GM21825 (cell line): ENCODE results near the gene ALG14.
"Not testable (repeated sequence)": the region's sequence is repeated elsewhere in the genome, so short reads cannot be mapped to it uniquely, and the experiment has no call there.

Experiments used
- ATAC-seq: cut with Tn5 transposase; IDR thresholded peaks from one replicate; pipeline ENCODE4 v1.9.1; 2021; ENCODE audit warnings: mild to moderate bottlenecking, moderate library complexity; ENCODE audit not compliant: unreplicated experiment

Gene ALG14

DNA sequence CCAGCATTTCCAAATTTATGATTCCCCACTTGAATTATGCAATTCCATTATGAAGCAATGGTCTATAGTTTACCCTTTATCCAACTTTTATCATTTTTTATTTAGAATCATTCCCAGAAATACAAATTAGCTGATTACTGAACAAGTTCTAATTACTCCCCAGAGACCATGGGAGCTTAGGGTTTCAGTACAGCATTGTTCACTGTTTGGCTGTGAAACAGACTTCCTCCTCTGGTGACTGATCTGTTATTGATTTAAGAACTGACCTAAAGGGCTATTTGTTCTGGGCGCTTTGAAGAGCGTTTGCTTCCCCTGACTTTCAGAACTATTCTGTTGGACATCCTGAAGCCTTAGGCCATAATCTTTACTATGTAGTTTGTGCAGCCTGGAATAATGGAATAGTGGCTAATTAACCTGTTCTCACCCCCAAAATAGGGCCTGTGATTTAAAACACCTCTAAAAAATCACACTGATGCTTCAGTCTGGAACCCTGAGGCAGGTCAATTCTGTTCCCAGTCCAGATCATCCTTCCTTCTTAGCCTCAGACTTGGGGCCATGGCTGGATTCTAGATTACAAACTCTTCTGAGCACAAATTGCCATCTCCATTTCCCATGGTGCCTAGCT is 58.7 kb downstream of the ALG14 start:
- ATAC-seq = no peak

DNA sequence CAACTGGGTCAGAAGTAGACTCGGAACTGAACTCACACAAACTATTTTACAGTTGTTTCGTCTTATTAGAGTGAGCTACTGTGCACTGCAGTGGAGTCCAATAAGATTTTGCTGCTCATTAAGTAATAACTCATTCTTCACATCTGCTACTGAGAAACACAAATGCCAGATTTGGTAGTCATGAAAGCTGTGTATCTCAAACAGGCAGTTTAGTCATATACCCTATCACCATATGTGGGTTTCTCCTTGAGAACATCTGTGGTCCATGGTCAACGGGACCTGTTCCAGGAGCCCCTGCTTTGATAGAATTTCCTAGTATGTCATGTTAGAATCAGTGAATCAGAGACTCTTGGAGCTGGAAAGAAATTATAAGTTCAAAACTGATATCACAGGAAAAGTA is 60.4 kb downstream of the ALG14 start:
- no peak for ATAC-seq

DNA sequence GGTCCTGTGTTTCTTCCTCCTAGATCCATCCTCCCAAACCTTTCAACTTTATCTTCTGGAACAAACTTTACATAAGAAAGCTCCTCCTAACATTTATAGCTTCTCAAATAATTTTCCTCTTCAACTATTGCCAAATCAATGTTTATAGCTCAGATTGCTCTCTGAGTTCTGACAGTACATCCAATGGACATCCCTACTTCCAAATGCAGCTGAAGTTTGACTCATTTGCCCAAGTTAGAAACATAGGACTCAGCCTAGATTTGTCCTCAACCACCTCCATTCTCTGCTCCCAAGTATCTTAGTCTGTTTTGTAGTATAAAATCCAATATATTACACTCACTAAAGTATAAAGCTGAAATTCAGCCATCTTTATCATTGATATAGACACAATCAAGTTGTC is 62.6 kb downstream of the ALG14 start:
- no peak for ATAC-seq

DNA sequence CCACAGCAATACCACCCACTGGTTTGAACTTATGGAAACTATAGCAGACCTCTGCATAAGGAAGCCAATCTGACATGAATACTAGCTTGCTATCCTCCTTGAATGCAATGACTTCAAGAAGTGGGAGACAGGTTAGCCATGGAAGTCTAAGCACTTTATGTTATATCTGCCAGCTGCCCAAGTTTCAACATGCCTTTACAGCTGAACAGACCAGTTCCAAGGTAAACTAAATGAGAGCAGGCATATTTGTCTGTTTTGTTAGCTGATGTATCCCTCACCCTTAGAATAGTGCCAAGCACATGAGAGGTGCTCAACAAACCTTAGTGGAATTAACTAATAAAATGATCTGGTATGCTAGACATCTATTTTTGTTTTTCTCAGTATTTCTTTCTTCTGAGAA is 65.1 kb downstream of the ALG14 start:
- no peak for ATAC-seq

DNA sequence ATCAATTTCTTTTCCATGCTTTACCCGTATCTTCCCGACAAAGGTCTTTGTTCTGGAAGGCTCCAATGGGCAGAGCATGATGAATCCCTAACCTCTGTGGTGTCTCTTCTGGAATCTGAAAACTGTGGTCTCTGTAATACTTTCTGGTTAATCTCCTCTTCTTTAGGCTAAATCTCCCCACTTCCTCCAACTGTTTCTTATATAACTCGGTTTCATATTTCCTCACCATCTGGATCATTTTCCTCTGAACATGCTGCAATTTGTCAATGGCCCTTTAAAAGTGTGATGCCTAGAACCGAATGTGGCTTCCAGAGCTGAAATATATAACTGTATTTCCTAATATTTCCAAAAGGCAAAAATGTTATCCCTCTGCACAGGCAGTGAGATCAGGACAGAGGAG is 66.1 kb downstream of the ALG14 start:
- no peak for ATAC-seq

DNA sequence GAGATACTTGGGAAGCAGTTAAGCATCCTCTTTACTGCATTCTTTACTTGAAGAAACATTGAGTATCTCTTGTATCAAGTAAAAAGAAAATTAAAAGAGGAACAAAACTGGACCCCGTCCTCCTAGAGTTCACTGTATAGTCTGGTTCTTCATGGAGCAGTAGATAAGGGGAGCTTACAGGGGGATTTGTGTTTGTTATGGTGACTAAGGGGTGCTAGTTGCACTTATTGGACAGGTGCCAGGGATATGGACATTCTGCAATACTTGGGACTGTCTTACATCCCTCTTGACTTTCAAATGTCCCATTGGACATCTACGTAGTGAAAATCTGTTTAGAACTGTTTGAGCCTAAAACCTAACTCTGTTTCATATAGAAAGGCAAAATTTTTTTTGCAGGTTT is 67.2 kb downstream of the ALG14 start:
- ATAC-seq = no peak

DNA sequence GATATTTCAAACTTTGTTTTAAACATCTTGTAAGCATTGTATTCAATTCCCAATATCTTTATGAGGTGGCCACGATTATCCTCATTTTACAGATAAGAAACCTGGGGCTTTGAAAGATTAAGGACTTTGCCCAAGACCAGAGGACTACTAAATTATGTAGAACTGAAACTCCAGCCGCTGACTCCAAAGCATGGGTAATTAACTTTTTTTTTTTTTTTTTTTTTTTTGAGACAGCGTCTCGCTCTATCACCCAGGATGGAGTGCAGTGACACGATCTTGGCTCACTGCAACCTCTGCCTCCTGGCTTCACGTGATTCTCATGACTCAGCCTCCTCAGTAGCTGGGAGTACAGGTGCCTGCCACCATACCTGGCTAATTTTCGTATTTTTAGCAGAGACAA is 68.7 kb downstream of the ALG14 start:
- no peak for ATAC-seq

DNA sequence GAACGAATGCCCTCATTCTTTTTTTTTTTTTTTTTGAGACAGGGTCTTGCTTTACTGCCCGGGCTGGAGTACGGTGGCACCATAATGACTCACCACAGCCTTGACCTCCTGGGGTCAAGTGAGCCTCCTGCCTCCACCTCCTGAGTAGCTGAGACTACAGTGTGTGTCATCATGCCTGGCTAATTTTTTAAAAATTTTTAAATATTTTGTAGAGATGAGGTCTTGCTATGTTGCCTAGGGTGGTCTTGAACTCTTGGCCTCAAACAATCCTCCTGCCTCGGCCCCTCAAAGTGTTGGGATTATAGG is 69.4 kb downstream of the ALG14 start:
- no peak for ATAC-seq

DNA sequence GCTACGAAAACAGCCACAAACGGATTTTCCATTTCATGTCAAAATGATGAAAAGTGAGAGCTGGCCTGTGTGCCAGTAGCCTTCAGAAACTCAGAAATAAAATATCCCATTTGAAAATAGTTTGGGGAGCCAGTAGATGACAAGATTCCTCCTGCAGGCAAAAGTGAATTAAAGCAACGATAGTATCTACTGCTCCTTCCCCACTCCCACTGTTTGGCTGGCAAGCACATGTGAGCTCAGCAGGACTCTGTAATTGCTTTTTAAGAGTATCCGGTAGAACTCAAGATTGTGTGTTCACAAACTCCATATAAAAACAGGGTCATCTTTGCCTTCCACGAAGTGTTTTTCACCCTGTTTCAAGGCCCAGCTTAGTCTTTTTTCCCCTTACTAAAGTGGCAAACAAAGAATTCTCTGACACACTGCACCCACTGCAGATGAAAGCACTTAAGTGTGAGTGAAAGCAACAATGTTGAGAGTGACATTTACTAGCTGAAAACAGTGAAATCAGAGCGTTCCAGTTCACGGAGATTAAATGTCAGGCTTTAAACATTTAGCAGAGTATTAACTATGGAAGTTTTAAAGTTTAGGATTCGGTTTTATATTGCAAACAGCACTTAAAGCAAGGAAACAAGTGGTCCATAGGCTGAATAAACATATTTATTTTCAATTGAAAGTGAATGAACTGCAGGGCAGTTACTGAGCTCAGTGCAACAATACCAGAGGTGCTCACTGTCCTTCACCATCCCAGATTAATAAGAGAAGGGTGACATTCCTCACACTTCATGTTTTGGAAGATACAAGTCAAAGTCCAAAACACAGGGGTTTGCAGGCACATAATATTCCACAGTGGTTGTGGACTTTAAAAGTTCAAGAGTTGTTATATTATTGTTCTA is 70.0 kb downstream of the ALG14 start:
- no peak for ATAC-seq

DNA sequence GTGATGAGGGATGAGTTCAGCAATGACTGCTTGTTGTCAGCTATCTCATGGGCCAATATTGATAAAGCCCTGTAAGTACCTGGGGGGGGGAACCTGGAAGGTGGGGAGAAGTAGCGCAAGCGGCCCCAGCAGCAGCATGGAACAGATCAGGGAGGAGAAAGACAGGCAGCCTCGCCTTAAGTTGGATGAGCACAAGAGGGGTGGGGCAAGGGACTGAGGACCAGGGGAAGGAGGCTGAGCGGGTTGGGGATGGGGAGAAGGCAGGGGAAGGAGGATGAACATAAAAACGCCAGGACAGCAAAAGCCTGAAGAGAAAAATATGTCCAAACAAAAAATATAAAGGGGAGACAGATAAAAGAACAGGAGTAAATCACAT is 70.6 kb downstream of the ALG14 start:
- ATAC-seq = no peak

DNA sequence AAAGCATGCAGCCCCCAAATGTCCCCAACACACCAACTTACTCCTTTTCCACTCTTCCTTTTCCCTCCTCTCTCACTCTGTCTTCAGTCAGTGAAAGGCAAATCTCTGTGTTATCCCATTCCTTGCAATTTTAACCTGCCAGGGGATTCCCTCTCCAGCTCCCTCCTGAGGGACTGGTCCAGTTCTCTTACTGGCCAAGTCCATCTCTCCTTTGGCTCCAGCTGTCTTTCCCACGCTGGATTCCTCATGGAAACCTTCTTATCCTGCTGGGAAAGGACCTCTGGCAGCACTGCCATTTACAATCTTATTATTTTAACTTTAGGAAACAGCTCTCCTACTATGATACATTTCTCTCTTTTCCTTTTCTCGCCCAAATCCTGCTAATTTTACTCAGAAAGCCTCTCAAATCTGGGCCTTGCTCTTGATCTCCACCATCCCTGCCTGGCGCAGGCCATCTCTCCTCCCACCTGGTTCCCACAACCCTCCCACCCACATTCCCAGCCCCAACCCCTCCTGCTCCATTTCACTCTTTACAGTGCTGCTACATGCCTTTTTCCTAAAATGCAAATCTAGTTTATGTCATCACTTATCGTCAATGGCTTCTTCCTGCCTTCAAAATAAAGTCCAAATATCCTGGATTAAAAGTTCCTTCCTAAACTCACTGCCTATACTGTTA is 73.2 kb downstream of the ALG14 start:
- no peak for ATAC-seq

DNA sequence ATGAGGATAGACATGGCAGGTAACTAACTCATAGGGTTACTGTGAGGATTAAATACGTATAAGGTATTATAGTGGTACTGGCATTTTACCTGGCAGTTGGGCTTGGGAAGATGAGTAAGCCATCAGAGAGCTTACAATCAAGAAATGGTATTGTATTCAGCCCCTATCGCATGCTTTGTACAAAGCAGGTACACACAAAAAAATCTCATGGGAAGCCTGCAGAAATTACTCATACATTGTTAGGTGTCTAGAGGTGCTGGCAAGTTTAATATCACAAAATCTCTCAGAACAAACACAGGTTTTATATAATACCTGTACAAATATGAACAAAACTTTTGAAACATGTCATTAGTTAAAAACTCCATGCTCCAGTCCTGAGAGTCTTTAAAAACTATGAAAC is 74.0 kb downstream of the ALG14 start:
- ATAC-seq = no peak

DNA sequence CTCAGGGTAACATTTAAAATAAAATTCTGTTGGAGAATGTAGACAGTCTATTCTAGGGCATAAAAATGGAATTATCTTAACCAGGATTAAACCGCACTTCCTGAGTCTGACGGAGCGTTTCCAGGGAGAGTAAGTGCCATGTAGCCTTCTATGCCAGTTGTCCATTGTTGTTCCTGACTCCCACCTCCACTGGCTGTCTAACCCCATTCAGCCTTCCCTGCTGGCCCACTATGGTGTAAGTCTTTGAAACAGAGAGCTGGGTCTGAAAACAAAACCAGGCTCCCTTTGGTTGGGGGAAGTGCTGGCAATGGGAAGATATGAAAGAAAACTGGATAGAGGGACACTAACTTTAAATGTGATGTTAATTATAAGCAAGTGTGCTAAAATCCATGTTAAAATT is 74.6 kb downstream of the ALG14 start:
- ATAC-seq = no peak

DNA sequence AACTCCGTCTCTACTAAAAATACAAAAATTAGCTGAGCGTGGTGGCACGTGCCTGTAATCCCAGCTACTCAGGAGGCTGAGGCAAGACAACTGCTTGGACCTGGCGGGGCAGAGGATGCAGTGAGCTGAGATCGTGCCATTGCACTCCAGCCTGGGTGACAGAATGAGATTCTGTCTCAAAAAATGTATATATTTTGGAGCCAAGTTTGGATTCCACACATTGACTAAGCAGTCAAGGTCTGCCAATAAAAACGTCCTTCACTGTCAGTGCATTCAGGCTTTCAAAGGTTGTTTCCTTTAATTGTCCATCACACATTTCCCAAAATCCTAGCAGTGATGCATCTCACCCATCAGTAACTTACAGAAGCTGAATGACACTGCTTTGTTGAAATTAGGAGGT is 77.2 kb downstream of the ALG14 start:
- not testable (repeated sequence) for ATAC-seq

DNA sequence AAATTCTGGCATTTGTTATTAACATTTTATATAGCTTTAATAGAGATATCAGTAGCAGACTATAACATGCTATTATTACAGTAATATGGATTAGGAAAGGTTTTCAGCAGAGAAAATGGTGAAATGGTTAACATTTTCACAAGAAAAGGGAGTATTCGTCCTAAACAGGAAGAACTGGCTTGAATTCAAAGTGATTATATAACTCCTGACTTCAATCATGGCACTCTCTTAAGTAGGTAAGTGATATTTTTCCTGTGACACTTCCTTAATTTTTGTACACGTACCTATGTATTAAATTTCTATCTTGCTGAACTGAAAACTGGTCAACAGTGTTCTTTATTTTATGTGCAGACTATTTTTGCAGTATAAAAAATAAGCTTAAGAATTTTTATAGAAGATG is 77.9 kb downstream of the ALG14 start:
- no peak for ATAC-seq

DNA sequence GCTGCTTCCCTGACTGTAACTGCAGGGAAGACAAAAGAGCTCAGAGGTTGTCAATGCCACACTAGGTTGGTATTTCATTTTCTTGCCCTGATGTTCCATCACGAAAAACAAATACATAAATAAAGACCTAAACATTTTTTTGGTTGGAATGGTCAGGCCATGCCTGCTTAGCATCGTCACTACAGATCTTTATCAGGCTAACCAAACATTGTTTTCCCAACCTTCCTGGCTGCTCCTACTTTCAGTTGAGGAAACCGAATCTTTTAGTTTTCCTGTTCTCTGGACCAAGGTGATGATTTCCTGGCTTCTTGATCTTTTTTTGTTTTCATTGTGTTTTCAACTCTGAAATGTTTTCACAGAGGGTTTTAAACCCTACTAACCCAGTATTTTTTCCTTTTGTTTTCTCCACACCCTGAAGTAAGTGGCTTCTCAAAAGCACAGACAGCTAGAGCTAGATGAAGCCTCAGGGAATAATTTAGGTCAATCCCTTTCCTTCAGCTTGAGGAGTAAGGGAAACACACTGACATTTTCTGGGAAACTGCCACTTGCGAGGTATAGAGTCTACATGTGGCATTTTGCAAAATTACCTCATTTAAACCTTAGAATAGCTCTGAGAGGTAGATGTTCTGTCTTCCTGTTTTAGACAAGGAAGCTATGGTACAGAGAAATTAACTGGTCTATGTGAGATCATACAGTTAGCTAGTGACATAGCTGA is 78.7 kb downstream of the ALG14 start:
- ATAC-seq = no peak

DNA sequence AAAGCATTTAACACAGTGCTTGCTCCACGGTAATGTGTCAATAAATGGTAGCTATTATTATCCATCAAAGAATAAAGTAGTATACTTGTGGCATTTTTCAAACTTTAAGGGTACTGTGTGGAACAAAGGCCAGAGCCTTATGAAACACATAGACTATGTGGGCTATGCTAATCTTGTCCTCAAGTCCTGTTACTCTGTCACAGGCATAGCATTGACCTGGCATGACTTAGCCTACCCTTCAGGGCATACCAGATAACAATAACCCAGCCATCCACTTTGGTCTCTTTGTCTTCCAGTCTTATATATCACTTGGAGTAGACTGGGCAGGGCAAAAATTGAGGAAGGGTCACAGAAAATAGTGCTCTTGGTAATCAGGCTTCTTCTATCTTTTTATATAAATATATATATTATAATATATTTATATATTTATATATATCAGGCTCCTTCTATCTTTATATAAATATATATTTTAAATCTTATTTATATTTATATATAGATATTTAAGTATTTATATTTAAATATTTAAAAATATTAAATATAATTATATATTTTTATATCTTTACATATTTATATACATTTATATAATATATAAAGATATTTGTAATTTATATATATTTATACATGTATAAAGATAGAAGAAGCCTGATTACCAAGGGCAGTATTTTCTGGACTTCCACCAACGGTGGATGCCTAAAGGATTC is 79.7 kb downstream of the ALG14 start:
- ATAC-seq = no peak

DNA sequence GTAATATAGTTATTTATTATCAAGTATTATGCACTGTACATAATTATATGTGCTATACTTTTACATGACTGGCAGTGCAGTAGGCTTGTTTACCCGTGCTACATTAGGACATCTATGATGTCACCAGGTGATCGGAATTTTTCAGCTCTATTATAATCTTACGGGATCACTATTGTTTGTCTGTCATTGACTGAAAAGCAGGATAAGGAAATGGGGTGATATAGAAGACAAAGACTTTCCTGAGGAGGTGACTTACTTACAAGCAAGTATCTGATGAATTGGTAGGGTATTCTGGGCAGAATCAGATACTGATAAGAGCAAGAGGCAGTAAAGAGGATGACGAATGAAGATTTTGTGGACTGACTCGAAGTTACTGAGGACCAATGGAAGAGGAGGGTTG is 80.6 kb downstream of the ALG14 start:
- no peak for ATAC-seq

DNA sequence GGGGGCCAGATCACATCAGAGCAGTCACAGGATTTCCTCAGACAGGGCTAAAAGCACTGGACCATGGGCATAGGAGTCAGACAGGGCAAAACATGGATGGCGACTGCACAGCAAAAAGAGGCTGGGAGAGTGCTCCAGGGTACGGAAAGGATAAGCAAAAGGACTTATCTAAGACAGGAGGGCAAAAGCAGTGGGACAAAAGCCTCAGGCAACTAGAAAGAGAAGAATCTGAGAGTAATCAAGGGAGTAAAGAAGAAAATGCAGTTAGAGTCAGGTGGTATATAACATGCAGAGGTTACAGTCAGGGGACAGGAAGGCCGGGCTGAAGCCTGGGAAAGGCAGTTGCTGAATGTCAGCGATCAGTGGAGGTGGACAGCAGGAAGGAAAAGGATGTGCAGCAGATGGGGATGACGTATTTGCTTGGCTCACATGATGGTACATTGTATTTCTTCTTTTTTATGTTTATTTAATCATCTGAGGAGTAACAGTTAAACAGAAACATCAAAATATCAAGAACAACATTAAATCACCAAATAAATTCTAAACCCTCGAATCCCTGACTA is 82.8 kb downstream of the ALG14 start:
- no peak for ATAC-seq

DNA sequence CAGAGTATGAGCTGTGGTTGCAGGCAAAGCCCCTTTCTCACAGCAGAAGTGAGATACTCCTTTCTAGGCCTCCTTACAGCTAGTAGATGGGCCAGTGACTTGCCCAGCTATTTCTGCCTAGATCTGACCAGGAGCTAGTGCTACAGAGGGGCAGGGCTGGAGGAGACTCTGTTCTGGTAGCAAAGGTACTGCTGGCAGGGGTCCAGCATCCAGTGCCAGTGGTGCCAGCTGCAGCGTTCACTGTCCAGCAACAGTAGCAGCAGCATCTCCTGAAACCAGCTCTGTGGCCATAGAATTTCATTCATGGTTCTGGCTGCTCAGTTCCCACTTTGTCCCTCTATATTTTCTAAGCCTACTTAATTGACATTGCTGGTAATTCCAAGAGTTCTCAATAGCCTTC is 83.4 kb downstream of the ALG14 start:
- no peak for ATAC-seq

DNA sequence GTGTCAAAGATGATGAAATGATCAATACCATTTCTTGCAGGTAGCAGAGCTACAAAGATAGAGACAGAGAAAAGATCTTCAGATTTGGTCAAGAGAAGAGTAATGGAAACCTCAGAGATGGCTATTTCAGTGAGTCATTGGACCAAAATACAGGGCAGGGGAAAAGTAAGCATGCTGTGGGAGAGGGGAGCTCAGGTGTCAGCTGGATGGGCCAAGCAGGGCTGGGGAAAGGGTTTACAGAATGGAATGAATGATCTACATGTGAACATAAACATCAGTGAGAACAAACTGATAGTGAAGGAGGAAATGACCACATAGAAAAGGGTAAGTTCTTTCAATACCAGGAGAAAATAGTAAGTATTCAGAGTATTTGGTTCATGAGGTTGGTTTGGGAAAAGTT is 84.4 kb downstream of the ALG14 start:
- no peak for ATAC-seq
